ENCODE measurements around the gene THOC5.
A peak's percentile ranks its signal among the peaks of the same experiment; 100 is the strongest.
"Not testable (repeated sequence)": the region's sequence is repeated elsewhere in the genome, so short reads cannot be mapped to it uniquely, and the experiment has no call there.

Gene THOC5

GRCh38 chr22:29563652-29564460 is 10.3 kb upstream of the THOC5 start:
- DNase-seq (ENCODE audit: insufficient read length, low spot score) = no peak
- no peak for FAIRE-seq

GRCh38 chr22:29559853-29560252 is 6.3 kb upstream of the THOC5 start:
- FAIRE-seq (no peak), DNase-seq (ENCODE audit: insufficient read length, low spot score) (no peak)

DNA sequence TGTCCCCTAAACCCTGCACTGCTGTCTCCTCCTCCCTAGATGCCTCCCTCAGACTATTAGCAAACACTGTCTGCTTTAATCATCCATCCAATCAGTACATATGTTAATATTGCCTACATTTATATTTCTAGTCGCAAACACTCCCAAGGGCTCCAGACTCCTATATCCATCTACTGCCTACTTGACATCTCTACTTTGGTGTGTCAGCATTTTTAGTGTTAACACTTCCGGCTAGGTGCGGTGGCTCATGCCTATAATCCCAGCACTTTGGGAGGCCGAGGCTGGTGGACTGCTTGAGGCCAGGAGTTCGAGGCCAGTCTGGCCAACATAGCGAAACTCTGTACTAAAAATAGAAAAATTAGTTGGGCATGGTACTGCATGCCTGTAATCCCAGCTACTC is 5.5 kb upstream of the THOC5 start:
- DNase-seq (ENCODE audit: insufficient read length, low spot score) (no peak), FAIRE-seq (no peak)

DNA sequence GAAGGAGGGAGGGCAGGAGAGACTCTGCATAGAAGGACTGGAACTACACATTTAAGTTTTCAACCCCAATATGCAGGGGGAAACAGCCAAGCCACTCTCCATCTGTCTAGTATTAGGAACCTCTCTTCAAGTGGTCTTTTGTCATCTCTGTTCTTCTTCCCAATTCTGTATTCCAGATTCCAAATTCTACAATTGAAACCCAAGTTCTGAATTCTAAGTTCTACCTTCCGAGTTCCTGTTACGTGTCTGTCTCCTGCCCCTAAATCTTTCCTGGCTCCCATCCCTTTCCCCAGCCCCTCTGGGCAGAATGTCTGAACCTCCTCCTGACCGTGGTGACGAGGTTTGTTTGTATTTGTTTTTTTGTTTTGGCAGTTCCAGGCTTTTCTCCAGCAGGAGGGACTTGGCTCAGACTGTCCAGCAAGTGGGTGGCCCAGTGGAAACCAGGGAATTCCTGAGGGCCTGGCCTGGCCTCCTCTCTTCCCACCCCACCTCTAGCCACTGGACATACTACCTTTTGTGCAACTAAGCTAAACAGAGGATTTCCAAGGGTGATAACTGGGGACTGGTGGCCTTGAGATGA is 1.6 kb upstream of the THOC5 start:
- no peak for FAIRE-seq
- no peak for DNase-seq (ENCODE audit: insufficient read length, low spot score)

- not testable (repeated sequence) for FAIRE-seq; DNase-seq (ENCODE audit: insufficient read length, low spot score)
Measured at GRCh38 chr22:29552357-29552756, 1.2 kb downstream of the THOC5 start.

DNA sequence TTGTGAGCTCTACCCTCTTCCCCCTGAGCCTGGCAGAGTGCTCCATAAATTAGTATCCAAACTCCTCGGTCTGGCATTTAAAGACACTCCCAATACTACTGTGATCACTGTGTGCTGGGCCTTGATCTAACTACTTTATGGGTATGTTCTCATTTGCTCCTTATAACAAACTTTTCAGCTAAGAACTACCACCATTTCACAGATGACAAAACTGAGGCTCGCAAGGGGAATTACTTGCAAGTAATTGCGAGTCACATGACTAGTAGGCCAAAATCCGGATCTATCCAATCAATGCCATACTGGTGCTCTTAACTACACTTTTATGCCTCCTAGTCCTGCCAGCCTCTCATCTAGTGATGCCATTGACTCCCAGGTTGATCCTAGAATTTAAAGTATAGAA is 3.6 kb downstream of the THOC5 start:
- FAIRE-seq (no peak), DNase-seq (ENCODE audit: insufficient read length, low spot score) (no peak)

DNA sequence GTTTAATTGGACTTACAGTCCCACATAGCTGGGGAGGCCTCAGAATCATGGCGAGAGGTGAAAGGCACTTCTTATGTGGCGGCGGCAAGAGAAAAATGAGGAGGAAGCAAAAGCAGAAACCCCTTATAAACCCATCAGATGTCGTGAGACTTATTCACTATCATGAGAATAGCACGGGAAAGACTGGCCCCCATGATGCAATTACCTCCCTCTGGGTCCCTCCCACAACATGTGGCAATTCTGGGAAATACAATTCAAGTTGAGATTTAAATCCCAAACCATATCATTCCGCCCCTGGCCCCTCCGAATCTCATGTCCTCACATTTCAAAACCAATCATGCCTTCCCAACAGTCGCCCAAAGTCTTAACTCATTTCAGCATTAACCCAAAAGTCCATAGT is 8.5 kb downstream of the THOC5 start:
- not testable (repeated sequence) for DNase-seq (ENCODE audit: insufficient read length, low spot score); FAIRE-seq

GRCh38 chr22:29541845-29542244 is 11.7 kb downstream of the THOC5 start:
- DNase-seq (ENCODE audit: insufficient read length, low spot score) (no peak), FAIRE-seq (no peak)

- DNase-seq (ENCODE audit: insufficient read length, low spot score) = no peak
- no peak for FAIRE-seq
Measured at GRCh38 chr22:29539105-29539504, 14.5 kb downstream of the THOC5 start.

- no peak for DNase-seq (ENCODE audit: insufficient read length, low spot score)
- no peak for FAIRE-seq
Measured at GRCh38 chr22:29536411-29536810, 17.1 kb downstream of the THOC5 start.

DNA sequence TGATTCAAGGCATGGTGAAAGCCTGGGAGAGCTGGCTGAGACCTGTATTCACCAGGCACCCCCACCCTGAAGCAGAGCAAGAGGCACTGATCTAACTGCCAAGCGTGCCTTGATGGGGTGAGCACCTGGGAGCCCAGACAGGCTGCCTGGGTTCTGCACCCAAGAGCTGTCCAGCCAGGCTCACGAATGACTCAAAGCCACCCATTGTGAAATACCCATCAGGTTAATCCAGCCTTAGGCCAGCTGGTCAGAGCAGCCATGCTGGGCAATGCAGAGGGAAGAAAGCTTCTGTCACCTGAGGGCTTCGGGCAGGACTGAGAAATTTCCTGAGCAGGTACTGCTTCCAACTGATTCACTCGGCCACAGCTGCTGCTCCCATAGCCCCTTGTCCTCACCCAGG is 22.1 kb downstream of the THOC5 start:
- DNase-seq (ENCODE audit: insufficient read length, low spot score) (no peak), FAIRE-seq (no peak)

DNA sequence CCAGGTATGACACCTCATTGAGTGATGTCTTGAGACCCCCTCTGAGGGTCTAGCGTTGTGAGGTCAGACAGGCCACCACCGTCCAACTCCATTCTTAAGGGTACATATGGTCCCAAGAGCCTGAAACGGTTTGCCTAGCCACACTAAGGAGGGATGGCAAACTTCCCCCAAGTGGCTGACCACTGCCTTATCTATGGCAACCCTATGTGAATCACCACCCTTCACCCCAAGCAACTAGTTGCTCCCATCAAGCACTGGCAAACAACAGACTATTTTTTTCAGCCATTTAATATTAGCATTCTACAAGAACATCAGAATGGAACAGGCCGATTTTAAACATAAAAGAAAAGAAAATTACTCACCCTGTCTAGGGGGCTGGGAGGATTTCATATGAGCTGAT is 22.8 kb downstream of the THOC5 start:
- DNase-seq (ENCODE audit: insufficient read length, low spot score) = no peak
- no peak for FAIRE-seq

DNA sequence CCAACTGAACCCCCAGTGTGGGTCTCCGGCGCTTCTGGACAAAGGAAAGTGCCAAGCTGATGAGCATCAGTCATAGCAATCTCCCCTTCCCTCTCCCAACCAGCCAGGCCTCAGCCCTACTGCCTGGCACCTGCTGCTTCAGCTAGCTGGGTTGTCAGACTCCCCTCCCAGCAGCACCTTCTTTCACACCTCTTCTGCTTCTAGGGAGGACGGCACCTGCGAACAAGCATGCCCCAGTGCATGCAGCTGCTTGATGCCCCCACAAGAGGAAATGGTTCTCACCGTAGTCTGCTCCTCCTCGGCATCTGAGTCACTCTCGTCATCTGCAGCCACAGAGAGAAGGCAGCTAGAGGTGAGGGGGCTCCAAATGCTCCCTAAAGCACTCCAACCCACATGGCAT is 25.4 kb downstream of the THOC5 start:
- no peak for FAIRE-seq
- DNase-seq (ENCODE audit: insufficient read length, low spot score) = no peak

- DNase-seq (ENCODE audit: insufficient read length, low spot score) (peak; percentile 15), FAIRE-seq (no peak)
Measured at GRCh38 chr22:29524442-29525191, 28.9 kb downstream of the THOC5 start.

GRCh38 chr22:29523761-29524160 is 29.8 kb downstream of the THOC5 start:
- FAIRE-seq = no peak
- no peak for DNase-seq (ENCODE audit: insufficient read length, low spot score)

DNA sequence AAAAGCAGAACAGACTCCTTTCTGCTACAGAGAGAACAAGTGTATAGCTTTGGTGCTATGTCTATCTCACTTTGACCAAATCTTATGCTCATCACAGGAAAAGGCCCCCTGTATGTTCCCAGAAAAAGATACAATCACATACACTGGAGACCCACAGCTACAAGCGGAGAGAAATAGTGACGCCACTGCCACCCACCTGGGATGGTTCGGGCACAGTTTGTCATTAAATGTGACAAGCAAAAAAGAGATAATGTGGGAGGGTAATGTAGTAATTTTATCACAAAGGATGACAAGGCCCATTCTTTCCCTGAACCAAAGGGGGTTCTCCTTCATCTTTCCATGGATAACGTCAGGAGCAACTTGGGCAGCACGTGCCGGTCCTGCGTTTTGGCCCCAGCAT is 32.0 kb downstream of the THOC5 start:
- FAIRE-seq = no peak
- no peak for DNase-seq (ENCODE audit: insufficient read length, low spot score)

DNA sequence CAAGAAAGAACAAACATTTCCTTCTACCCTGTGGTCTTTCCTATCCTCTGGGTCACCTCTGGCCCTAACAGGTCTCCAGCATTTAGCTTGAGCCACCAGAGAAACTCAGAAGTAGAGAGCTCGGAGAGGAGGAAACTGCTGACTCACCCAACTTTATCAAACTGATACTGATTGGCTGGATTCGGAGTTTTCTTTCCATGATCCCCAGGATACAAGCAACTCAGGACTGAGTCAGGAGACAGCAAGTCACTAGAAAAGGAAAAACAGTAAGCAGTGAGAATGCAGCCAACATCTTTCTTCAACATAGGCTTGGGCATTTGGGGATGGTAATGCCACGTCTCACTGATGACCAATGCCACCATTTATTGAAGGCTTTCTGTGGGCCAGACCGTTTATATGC is 32.7 kb downstream of the THOC5 start:
- DNase-seq (ENCODE audit: insufficient read length, low spot score) = no peak
- FAIRE-seq = no peak

DNA sequence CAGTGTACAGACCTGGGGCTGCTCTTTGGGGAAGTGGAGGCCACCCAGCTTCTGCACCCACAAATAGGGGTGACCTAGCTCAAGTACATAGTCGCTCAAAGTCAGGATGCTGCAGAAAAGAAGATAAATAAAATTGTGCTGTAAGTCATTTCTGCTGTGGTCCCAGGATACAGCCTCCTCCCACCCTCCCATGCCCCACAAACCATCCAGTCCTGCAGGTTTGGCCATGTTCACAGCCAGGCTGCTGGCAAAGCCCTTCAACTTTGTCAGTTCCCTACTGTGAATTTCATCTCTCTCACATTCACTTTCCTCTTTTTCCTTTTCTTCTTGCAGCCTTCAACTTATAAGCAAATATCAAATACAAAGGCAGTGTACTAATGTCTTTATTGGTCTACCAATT is 33.6 kb downstream of the THOC5 start:
- DNase-seq (ENCODE audit: insufficient read length, low spot score) = no peak
- no peak for FAIRE-seq

DNA sequence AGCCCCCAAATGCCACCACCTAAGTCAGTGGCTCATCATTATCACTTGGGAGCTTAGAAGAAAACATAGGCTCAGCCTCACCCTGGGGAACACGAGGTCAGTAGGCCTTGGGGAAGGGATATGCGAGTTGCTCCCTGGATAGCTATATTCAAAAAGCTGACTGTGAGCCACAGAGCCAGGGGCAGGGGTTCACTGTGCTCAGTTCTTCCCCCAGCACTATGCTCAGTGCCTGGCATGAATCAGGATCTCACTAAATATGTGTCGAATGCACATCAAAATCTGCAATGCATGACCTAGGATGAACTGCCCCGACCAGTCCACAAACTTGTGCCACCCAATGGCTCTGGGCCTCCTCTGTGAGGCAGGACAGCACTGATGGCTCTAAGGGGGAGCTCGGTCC is 35.1 kb downstream of the THOC5 start:
- FAIRE-seq = no peak
- no peak for DNase-seq (ENCODE audit: insufficient read length, low spot score)

DNA sequence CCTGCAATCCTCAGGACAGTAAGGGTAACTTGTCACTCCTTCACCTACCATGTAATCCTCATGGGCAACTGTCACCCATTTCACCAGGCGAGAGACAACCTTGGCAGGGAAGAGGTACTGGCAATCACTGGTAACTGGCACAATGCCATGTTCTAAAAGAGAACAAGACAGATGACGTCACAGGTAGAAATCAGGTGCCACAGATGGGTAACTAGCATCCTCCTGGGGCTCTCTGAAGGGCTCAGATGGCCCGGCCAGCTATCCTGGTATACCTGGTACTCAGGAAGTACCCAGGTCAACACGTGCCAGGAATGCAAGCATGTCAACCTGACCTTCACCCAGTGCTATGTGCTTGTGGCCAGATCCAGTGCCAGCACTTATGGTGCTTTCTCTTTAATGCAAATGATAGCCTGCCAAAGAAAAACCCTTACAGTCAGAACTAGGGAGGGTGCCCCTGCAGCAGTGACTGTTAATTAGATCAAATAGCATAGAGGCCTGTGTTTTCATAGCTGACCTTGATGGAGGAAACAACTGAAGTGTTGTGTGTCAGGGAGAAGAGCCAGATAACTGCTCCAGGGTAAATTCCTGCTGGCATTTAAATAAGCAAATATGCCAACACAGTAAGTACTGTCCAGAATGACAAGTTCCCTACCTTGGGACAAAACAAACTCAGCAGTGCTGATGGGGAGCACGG is 36.2 kb downstream of the THOC5 start:
- DNase-seq (ENCODE audit: insufficient read length, low spot score) (no peak), FAIRE-seq (no peak)

DNA sequence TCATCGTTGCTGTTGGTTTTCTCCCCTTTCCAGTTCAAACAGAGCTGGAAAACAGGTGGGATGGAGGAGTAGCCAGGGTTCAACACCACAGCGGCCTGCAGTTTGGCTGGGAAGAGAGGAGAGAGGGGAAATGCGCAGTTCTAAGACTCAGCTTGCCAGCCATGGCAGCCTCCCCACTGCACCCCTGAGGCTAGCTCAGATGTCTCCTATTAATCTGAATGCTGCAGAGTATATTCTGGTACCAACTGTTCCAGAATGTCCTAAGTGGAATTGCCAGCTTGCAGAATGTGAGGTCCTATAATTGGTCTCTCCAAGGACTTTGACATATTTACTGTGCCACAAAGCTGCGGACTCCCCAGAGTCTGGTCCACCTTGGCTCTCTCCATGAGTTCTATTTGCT is 41.5 kb downstream of the THOC5 start:
- DNase-seq (ENCODE audit: insufficient read length, low spot score) (no peak), FAIRE-seq (no peak)
